Endothelial cell (in vitro differentiated cells): Measurements from ENCODE around the gene KCNMA1. TPM values are rescaled to one million over a fixed set of nuclear protein-coding genes. Genes with fewer than 3 reads are reported as not detected.

ENCODE experiments used
- DNase-seq: peaks from one replicate; pipeline ENCODE4 v3.0.0; 2021; ENCODE audit warnings: low spot score
- H3K27ac Mint-ChIP-seq: one replicate; pipeline ENCODE4 v1.8.0; 2021; ENCODE audit warnings: mixed read lengths, inconsistent platforms; ENCODE audit not compliant: unreplicated experiment
- H3K27me3 Mint-ChIP-seq: one replicate; pipeline ENCODE4 v1.8.0; 2021; ENCODE audit warnings: mild to moderate bottlenecking, moderate library complexity, mixed read lengths, inconsistent platforms; ENCODE audit not compliant: unreplicated experiment
- H3K36me3 Mint-ChIP-seq: one replicate; pipeline ENCODE4 v1.8.0; 2021; ENCODE audit warnings: mild to moderate bottlenecking, low read depth, mixed read lengths, inconsistent platforms; ENCODE audit not compliant: unreplicated experiment
- H3K4me1 Mint-ChIP-seq: one replicate; pipeline ENCODE4 v1.8.0; 2021; ENCODE audit warnings: mild to moderate bottlenecking, mixed read lengths, inconsistent platforms; ENCODE audit not compliant: unreplicated experiment
- H3K4me3 Mint-ChIP-seq: one replicate; pipeline ENCODE4 v1.8.0; 2021; ENCODE audit warnings: mild to moderate bottlenecking, mixed read lengths, inconsistent platforms; ENCODE audit not compliant: unreplicated experiment
- H3K9me3 Mint-ChIP-seq: one replicate; pipeline ENCODE4 v1.8.0; 2021; ENCODE audit warnings: mixed read lengths, inconsistent platforms; ENCODE audit not compliant: unreplicated experiment
- total RNA-seq: library from RNA; stranded (reverse); fragmentation: NEBNext Ultra II Directional; extraction: Animal tissue kit (Norgen Biotek cat#: 25700); gene quantifications from one replicate; pipeline ENCODE4 v1.2.1, GENCODE V29; 2021; ENCODE audit not compliant: unreplicated experiment
- TF ChIP-seq, protein P1 (sequence below): fragments of 200-600 bp; sonication (generic); IDR thresholded peaks from one replicate; pipeline ENCODE4 v1.5.0; 2021; ENCODE audit warnings: antibody characterized with exemption; ENCODE audit not compliant: unreplicated experiment

Gene KCNMA1
- total RNA-seq, 1 donor from 2014 or later: 5.1 TPM

DNA sequence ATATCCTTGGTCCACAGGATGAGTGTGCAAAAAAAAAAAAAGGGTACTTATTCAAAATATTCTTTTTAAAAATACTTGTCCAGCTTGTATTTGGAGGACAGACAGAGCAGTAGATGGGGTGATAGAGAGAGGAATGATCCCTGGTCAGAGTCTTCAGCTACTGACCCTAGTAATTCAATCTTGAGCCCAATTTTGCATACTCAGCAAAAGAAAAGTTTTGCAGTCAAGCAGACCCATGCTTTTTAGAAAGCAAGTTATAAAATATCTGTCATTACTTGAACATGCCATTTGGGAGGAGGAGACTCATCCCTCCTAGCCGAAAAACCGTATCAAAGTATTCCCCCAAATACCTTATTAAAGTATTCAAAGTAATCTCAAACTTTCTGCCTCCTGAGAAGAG lies 585.0 kb downstream of the KCNMA1 start:
- no peak overlapping the region for H3K4me3 Mint-ChIP-seq
- H3K36me3 Mint-ChIP-seq: no peaks in the 10 kb centered on the region
- no peak overlapping the region for H3K27ac Mint-ChIP-seq
- TF ChIP-seq, protein P1, sequence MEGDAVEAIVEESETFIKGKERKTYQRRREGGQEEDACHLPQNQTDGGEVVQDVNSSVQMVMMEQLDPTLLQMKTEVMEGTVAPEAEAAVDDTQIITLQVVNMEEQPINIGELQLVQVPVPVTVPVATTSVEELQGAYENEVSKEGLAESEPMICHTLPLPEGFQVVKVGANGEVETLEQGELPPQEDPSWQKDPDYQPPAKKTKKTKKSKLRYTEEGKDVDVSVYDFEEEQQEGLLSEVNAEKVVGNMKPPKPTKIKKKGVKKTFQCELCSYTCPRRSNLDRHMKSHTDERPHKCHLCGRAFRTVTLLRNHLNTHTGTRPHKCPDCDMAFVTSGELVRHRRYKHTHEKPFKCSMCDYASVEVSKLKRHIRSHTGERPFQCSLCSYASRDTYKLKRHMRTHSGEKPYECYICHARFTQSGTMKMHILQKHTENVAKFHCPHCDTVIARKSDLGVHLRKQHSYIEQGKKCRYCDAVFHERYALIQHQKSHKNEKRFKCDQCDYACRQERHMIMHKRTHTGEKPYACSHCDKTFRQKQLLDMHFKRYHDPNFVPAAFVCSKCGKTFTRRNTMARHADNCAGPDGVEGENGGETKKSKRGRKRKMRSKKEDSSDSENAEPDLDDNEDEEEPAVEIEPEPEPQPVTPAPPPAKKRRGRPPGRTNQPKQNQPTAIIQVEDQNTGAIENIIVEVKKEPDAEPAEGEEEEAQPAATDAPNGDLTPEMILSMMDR: no peak
- peaks cover 18% of the 10 kb centered on the region for H3K4me1 Mint-ChIP-seq
- H3K27me3 Mint-ChIP-seq: no peaks in the 10 kb centered on the region
- no peak for DNase-seq
- no peaks in the 10 kb centered on the region for H3K9me3 Mint-ChIP-seq

DNA sequence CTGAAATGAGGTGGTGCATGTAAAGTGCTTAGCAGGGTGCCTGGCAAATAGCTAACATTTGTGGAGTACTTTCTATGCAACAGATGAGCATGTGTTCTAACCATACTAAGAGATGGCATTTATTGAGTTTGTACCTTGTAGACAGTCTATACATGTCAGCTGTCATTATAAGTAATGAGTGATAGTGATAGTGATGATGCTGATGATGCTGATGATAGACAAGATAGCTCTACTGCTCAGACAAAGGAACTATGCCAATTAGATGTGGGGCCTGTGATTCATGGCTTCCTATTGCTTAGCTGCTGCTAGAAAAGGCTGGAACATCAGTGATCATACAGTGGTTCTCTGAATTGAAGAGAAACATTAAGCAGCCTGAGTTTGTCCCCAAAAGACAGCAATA lies 585.8 kb downstream of the KCNMA1 start:
- TF ChIP-seq, protein P1: no peak
- Mint-ChIP-seq H3K9me3 (no peaks in the 10 kb centered on the region), H3K36me3 (no peaks in the 10 kb centered on the region), H3K4me3 (no peak overlapping the region), H3K4me1 (peaks cover 18% of the 10 kb centered on the region), H3K27me3 (no peaks in the 10 kb centered on the region), H3K27ac (no peak overlapping the region)
- DNase-seq: no peak

DNA sequence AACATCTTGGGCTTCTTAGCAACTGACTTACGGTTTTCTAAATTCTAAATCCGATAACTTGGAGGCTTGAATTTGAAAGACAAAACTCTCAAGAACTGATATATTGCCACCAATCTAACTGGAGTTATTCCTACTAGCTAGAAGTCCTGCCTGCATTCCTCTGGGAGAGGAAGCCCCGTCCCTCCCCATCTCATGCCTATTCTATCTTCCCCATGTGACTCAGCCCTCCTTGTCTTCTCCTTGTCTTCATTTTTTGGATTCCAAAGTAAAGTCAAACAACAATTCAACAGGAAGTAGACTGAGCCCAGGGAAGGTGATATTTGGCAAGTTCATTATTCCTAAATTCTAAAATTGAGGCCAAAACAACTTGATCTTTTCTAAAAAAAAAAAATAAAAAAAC lies 587.7 kb downstream of the KCNMA1 start:
- TF ChIP-seq, protein P1: no peak
- H3K27ac Mint-ChIP-seq: no peak overlapping the region
- no peak for DNase-seq

DNA sequence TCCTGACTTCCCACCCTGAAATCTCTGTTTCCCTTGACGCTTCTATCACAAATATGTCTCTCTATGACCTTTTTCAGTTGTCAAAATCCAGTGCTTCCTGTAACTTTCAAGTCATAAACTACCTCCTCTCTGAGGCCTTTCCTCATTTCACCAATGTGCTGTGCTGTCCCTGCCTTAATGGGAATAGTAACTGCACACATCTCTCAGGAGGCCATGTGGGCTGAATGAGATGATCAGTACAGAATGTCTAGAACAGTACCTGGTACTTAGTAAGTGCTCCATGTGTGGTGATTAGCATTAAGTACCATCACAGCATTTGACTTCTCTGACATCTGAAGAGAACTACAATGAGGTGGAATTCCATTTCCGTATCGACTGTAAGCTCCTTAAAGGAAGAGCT lies 588.5 kb downstream of the KCNMA1 start:
- TF ChIP-seq, protein P1: no peak
- no peaks in the 10 kb centered on the region for H3K27me3 Mint-ChIP-seq
- DNase-seq: no peak
- no peak overlapping the region for H3K27ac Mint-ChIP-seq
- no peak overlapping the region for H3K4me3 Mint-ChIP-seq
- H3K36me3 Mint-ChIP-seq: no peaks in the 10 kb centered on the region
- peaks cover 13% of the 10 kb centered on the region for H3K4me1 Mint-ChIP-seq
- no peaks in the 10 kb centered on the region for H3K9me3 Mint-ChIP-seq

More for the DNA sequence above, 587.7 kb downstream of the KCNMA1 start:
- peaks cover 13% of the 10 kb centered on the region for H3K4me1 Mint-ChIP-seq
- H3K4me3 Mint-ChIP-seq: no peak overlapping the region
- no peaks in the 10 kb centered on the region for H3K36me3 Mint-ChIP-seq
- H3K9me3 Mint-ChIP-seq: no peaks in the 10 kb centered on the region
- H3K27me3 Mint-ChIP-seq: no peaks in the 10 kb centered on the region

DNA sequence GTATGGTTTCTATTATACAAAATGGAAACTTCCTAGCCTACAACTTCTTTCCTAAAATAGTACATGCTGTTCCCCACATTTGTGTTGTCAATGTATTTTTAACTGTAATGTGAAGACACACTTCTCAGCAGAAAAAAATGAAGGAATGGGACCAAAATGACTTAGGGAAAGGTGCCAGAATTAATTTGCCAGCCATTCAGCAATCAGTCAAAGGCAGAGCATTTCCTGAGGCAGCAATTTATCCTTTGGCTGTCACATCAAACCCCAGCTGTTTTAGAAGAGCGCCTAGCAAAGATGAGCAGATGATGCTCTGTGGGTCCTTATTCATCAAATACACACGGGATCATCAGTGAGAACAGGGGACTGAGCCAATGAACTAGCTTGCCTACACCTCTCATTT lies 592.5 kb downstream of the KCNMA1 start:
- no peaks in the 10 kb centered on the region for H3K9me3 Mint-ChIP-seq

More for the DNA sequence above, 592.5 kb downstream of the KCNMA1 start:
- Mint-ChIP-seq H3K4me1 (peaks cover 26% of the 10 kb centered on the region), H3K27me3 (no peaks in the 10 kb centered on the region), H3K36me3 (no peaks in the 10 kb centered on the region), H3K27ac (no peak overlapping the region), H3K4me3 (no peak overlapping the region)
- DNase-seq: no peak
- TF ChIP-seq, protein P1: no peak
